Skeletal muscle tissue (tissue), 4 donors: ENCODE data around the gene ANGPT4. TPM values are rescaled to one million over a fixed set of nuclear protein-coding genes. Genes with fewer than 3 reads are reported as not detected.
"Not testable (repeated sequence)": the region's sequence is repeated elsewhere in the genome, so short reads cannot be mapped to it uniquely, and the experiment has no call there.

Source experiments
- H3K27ac ChIP-seq: one replicate; pipeline ENCODE4 v1.7.0; 2013; ENCODE audit warnings: mild to moderate bottlenecking, low read depth, low read length, inconsistent platforms
- H3K27me3 ChIP-seq, 3 donors: one replicate each; pipeline ENCODE4 v1.7.0; 2013; ENCODE audit warnings: low read length in 3 of 3; ENCODE audit not compliant: control insufficient read depth in 3 of 3, insufficient read depth in 3 of 3
- H3K36me3 ChIP-seq, 3 donors: one replicate each; pipeline ENCODE4 v1.7.0; 2013; ENCODE audit warnings: low read length in 3 of 3; ENCODE audit not compliant: control insufficient read depth in 3 of 3, insufficient read depth in 3 of 3
- H3K4me1 ChIP-seq, 3 donors: one replicate each; pipeline ENCODE4 v1.7.0; 2013; ENCODE audit warnings: low read length in 3 of 3, mild to moderate bottlenecking in 3 of 3; ENCODE audit not compliant: control insufficient read depth in 3 of 3, insufficient read depth in 3 of 3
- H3K4me3 ChIP-seq, 3 donors: one replicate each; pipeline ENCODE4 v1.7.0; 2013; ENCODE audit warnings: low read length in 3 of 3
- H3K9ac ChIP-seq, 3 donors: one replicate each; pipeline ENCODE4 v1.7.0; 2013; ENCODE audit warnings: low read length in 3 of 3, mild to moderate bottlenecking in 3 of 3, moderate library complexity in 2 of 3, low read depth in 1 of 3
- H3K9me3 ChIP-seq, 3 donors: one replicate each; pipeline ENCODE4 v1.7.0; 2013; ENCODE audit warnings: low read length in 3 of 3; ENCODE audit not compliant: control insufficient read depth in 3 of 3
- total RNA-seq: library from RNA; depleted of rRNA; stranded (reverse); fragments of >200 nt; gene quantifications from one replicate; pipeline ENCODE4 v1.2.3, GENCODE V29; 2014
- donor health status: Osteomylitis.

The ANGPT4 gene
- total RNA-seq, 1 donor from 2014 or later: under 0.01 TPM

- Histone ChIP-seq H3K9ac (peak overlapping the region in 2 of 3 donors; percentile 57 to 94), H3K9me3 (peaks cover 0 to 2% (median 0%) of the 10 kb centered on the region in 3 donors), H3K36me3 (no peaks in the 10 kb centered on the region), H3K4me1 (peaks cover 19 to 43% (median 31%) of the 10 kb centered on the region in 3 donors), H3K4me3 (peak overlapping the region; percentile 76 to 83 (median 78)), H3K27ac (no peak overlapping the region), H3K27me3 (no peaks in the 10 kb centered on the region)
These were observed 83.0 kb downstream of the ANGPT4 start for GRCh38 chr20:833121-833449.

GRCh38 chr20:831956-832355 is 84.2 kb downstream of the ANGPT4 start:
- H3K36me3 ChIP-seq: no peaks in the 10 kb centered on the region
- no peak overlapping the region for H3K9ac ChIP-seq
- no peaks in the 10 kb centered on the region for H3K9me3 ChIP-seq
- H3K4me3 ChIP-seq: no peak overlapping the region
- no peaks in the 10 kb centered on the region for H3K27me3 ChIP-seq
- H3K27ac ChIP-seq: no peak overlapping the region
- peaks cover 19 to 37% (median 28%) of the 10 kb centered on the region in 3 donors for H3K4me1 ChIP-seq

GRCh38 chr20:831251-831650 is 84.9 kb downstream of the ANGPT4 start:
- no peak overlapping the region for H3K9ac ChIP-seq

GRCh38 chr20:830011-830521 is 86.1 kb downstream of the ANGPT4 start:
- Histone ChIP-seq H3K36me3 (no peaks in the 10 kb centered on the region), H3K27me3 (no peaks in the 10 kb centered on the region), H3K27ac (no peak overlapping the region), H3K9me3 (no peaks in the 10 kb centered on the region), H3K4me3 (no peak overlapping the region), H3K4me1 (peaks cover 23 to 45% (median 26%) of the 10 kb centered on the region in 3 donors), H3K9ac (no peak overlapping the region)

More at GRCh38 chr20:831251-831650, 84.9 kb downstream of the ANGPT4 start:
- H3K4me3 ChIP-seq: no peak overlapping the region
- no peaks in the 10 kb centered on the region for H3K36me3 ChIP-seq
- no peak overlapping the region for H3K27ac ChIP-seq
- H3K9me3 ChIP-seq: no peaks in the 10 kb centered on the region
- H3K27me3 ChIP-seq: no peaks in the 10 kb centered on the region
- H3K4me1 ChIP-seq: peaks cover 19 to 41% (median 24%) of the 10 kb centered on the region in 3 donors

- H3K27me3 ChIP-seq: no peaks in the 10 kb centered on the region
- no peak overlapping the region for H3K9ac ChIP-seq
- no peak overlapping the region for H3K4me3 ChIP-seq
- H3K27ac ChIP-seq: no peak overlapping the region
- H3K36me3 ChIP-seq: no peaks in the 10 kb centered on the region
- peaks cover 19 to 45% (median 27%) of the 10 kb centered on the region in 3 donors for H3K4me1 ChIP-seq
- H3K9me3 ChIP-seq: no peaks in the 10 kb centered on the region
These were observed 86.6 kb downstream of the ANGPT4 start for GRCh38 chr20:829551-829950.

- Histone ChIP-seq H3K27me3 (no peaks in the 10 kb centered on the region), H3K9me3 (no peaks in the 10 kb centered on the region), H3K9ac (no peak overlapping the region), H3K27ac (no peak overlapping the region), H3K36me3 (no peaks in the 10 kb centered on the region), H3K4me1 (peaks cover 13 to 41% (median 23%) of the 10 kb centered on the region in 3 donors), H3K4me3 (no peak overlapping the region)
These were observed 87.1 kb downstream of the ANGPT4 start for GRCh38 chr20:828987-829386.

- not testable (repeated sequence) for H3K27me3 ChIP-seq, H3K4me3 ChIP-seq, H3K9me3 ChIP-seq, H3K27ac ChIP-seq, H3K36me3 ChIP-seq, H3K9ac ChIP-seq
- peaks cover 12 to 39% (median 19%) of the 10 kb centered on the region in 3 donors for H3K4me1 ChIP-seq
These were observed 88.2 kb downstream of the ANGPT4 start for GRCh38 chr20:827981-828380.

GRCh38 chr20:826695-827323 is 89.3 kb downstream of the ANGPT4 start:
- H3K4me1 ChIP-seq: peaks cover 13 to 48% (median 20%) of the 10 kb centered on the region in 3 donors
- no peaks in the 10 kb centered on the region for H3K36me3 ChIP-seq
- no peaks in the 10 kb centered on the region for H3K9me3 ChIP-seq
- H3K9ac ChIP-seq: no peak overlapping the region
- H3K27me3 ChIP-seq: no peaks in the 10 kb centered on the region
- H3K27ac ChIP-seq: no peak overlapping the region
- H3K4me3 ChIP-seq: no peak overlapping the region

- no peaks in the 10 kb centered on the region for H3K36me3 ChIP-seq
- H3K4me1 ChIP-seq: peaks cover 21 to 57% (median 26%) of the 10 kb centered on the region in 3 donors
- H3K27ac ChIP-seq: no peak overlapping the region
- no peak overlapping the region for H3K4me3 ChIP-seq
- no peaks in the 10 kb centered on the region for H3K9me3 ChIP-seq
- H3K27me3 ChIP-seq: no peaks in the 10 kb centered on the region
- H3K9ac ChIP-seq: no peak overlapping the region
These were observed 90.3 kb downstream of the ANGPT4 start for GRCh38 chr20:825710-826421.

- Histone ChIP-seq H3K4me3 (no peak overlapping the region), H3K27ac (no peak overlapping the region), H3K27me3 (no peaks in the 10 kb centered on the region), H3K9me3 (no peaks in the 10 kb centered on the region), H3K4me1 (peaks cover 23 to 65% (median 26%) of the 10 kb centered on the region in 3 donors), H3K9ac (no peak overlapping the region), H3K36me3 (no peaks in the 10 kb centered on the region)
These were observed 91.2 kb downstream of the ANGPT4 start for GRCh38 chr20:824916-825315.
